ENCODE data around the gene FGF1.

FGF1 gene

DNA sequence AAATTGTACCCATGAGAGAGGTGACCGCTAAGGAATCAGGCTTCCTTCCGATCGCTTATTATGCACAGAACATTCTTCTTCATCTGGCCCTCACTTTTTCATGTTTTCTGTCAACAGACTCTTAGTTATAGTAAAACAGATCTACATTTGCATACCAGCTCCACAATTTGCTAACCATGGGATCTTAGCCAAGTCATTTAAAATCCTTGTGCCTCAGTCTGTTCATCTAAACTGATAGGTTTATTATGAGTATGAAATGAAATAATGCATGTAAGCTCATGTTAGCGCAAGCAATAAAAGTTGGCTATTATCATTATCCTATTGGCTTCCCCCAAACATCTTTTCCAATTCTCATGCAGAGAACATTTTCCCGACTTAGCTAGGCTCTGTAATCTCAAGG, 42.3 kb downstream of the FGF1 start:
- H2AFZ ChIP-seq (ENCODE audit: low read length, unreplicated experiment) = no peak overlapping the region
- H3K4me1 ChIP-seq (ENCODE audit: control insufficient read depth, insufficient read depth, low read length, unreplicated experiment) = peaks cover 29% of the 10 kb centered on the region
- H3K4me3 ChIP-seq (ENCODE audit: low read depth, low read length) = no peak overlapping the region
- no peaks in the 10 kb centered on the region for H3K79me2 ChIP-seq (ENCODE audit: control insufficient read depth, insufficient read depth, low read length, unreplicated experiment)
- no peaks in the 10 kb centered on the region for H3K27me3 ChIP-seq (ENCODE audit: insufficient read depth, low read length)
- no peaks in the 10 kb centered on the region for H3K36me3 ChIP-seq (ENCODE audit: insufficient read depth, low read length)
- H3K27ac ChIP-seq (ENCODE audit: low read depth, low read length) = peak overlapping the region; percentile 82; the same call in 1 of the 2 replicates

DNA sequence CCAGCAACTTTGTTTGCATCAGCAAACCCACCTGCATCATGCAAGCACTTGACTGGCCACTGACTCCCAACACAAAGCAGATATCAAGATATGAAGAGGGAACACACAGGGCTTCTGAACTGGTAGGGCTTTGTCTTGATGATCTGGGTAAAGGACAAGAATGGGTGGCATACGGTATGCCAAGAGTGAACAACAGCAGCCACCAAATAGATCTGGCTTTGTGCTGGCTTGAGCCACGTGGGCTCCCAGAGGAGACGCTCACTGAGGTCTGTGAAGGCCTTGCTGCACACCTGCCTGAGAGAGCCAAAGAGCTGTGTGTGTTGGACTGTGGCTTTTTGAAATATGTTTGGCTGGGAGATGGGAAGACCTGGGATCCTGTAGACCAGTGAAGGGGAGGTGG, 43.5 kb downstream of the FGF1 start:
- Histone ChIP-seq H3K27me3 (ENCODE audit: insufficient read depth, low read length) (no peaks in the 10 kb centered on the region), H3K4me1 (ENCODE audit: control insufficient read depth, insufficient read depth, low read length, unreplicated experiment) (peaks cover 29% of the 10 kb centered on the region), H3K36me3 (ENCODE audit: insufficient read depth, low read length) (no peaks in the 10 kb centered on the region), H3K27ac (ENCODE audit: low read depth, low read length) (no peak overlapping the region), H3K4me3 (ENCODE audit: low read depth, low read length) (no peak overlapping the region), H2AFZ (ENCODE audit: low read length, unreplicated experiment) (no peak overlapping the region), H3K79me2 (ENCODE audit: control insufficient read depth, insufficient read depth, low read length, unreplicated experiment) (no peaks in the 10 kb centered on the region)

DNA sequence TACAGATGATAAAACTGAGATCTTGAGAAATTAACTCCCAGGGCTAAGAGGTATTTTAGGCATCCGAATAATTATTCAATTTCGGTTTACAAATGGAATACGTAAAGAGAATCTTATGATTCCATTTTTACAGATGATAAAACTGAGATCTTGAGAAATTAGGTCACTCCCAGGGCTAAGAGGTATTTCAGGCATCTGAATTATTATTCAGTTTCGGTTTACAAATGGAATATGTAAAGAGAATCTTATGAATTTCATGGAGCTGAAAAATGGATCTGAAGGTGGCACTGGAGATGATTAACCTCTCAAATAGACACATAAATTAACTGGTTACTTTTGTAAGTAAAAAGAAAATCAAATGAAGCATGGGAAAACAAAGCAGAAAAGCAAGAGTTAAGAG, 44.2 kb downstream of the FGF1 start:
- Histone ChIP-seq H3K4me1 (ENCODE audit: control insufficient read depth, insufficient read depth, low read length, unreplicated experiment) (peaks cover 30% of the 10 kb centered on the region), H3K79me2 (ENCODE audit: control insufficient read depth, insufficient read depth, low read length, unreplicated experiment) (no peaks in the 10 kb centered on the region), H3K4me3 (ENCODE audit: low read depth, low read length) (no peak overlapping the region), H3K36me3 (ENCODE audit: insufficient read depth, low read length) (no peaks in the 10 kb centered on the region), H3K27ac (ENCODE audit: low read depth, low read length) (no peak overlapping the region), H3K27me3 (ENCODE audit: insufficient read depth, low read length) (no peaks in the 10 kb centered on the region), H2AFZ (ENCODE audit: low read length, unreplicated experiment) (peak overlapping the region; percentile 22)

DNA sequence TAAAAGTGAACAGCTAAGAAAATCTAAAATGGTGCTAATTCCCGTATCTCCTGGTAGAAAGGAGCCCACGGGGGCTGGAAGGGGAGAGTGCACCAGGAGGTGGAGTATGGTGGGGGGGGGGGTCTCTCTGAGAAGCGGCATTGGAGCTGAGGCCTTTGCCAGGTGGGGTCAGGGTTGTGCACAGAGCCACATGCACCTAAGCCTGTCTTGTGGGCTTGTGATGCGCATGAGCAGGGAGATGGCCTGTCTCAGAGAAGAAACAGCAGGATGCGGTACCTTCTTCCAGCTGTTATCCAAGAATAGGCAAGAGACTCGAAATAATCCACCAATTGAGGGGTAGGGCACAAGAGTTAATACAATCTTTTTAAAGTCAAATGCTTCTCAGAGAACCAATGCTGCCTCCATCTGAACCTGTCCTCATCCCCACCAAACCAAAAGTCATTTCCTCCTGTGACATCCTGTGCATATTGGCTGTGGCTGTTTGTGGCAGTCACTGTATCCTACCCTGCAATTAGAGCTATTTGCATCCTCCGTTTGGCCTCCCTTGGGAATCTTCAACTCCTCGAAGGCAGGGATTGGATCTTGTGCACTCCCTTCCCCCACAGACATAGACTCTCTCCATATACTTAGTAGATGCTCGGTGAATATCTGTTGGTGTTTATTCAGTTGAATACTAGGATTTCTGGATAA, 45.4 kb downstream of the FGF1 start:
- Histone ChIP-seq H3K36me3 (ENCODE audit: insufficient read depth, low read length) (no peaks in the 10 kb centered on the region), H3K27me3 (ENCODE audit: insufficient read depth, low read length) (no peaks in the 10 kb centered on the region)

DNA sequence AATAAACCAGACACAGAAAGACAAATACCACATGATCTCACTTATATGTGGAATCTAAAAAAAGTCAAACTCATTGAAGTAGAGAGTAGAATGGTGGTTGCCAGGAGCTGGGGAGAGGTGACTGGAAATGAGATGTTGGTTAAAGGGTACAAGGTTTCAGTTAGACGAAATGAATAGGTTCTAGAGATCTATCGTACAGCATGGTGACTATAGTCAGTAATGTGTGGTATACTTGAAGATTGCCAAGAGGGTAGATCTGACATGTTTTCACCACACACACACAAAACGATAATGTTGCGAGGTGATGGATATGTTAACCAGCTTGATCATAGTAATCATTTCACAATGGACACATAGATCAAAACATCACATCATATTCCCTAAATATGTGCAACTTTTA, 46.4 kb downstream of the FGF1 start:
- no peaks in the 10 kb centered on the region for H3K27me3 ChIP-seq (ENCODE audit: insufficient read depth, low read length)
- no peaks in the 10 kb centered on the region for H3K36me3 ChIP-seq (ENCODE audit: insufficient read depth, low read length)
- H3K27ac ChIP-seq (ENCODE audit: low read depth, low read length) = no peak overlapping the region
- no peak overlapping the region for H3K4me3 ChIP-seq (ENCODE audit: low read depth, low read length)
- no peaks in the 10 kb centered on the region for H3K79me2 ChIP-seq (ENCODE audit: control insufficient read depth, insufficient read depth, low read length, unreplicated experiment)
- H2AFZ ChIP-seq (ENCODE audit: low read length, unreplicated experiment) = no peak overlapping the region
- H3K4me1 ChIP-seq (ENCODE audit: control insufficient read depth, insufficient read depth, low read length, unreplicated experiment) = peaks cover 22% of the 10 kb centered on the region

More for the DNA sequence above, 45.4 kb downstream of the FGF1 start:
- no peaks in the 10 kb centered on the region for H3K79me2 ChIP-seq (ENCODE audit: control insufficient read depth, insufficient read depth, low read length, unreplicated experiment)
- no peak overlapping the region for H3K4me3 ChIP-seq (ENCODE audit: low read depth, low read length)
- H3K27ac ChIP-seq (ENCODE audit: low read depth, low read length) = no peak overlapping the region
- peaks cover 28% of the 10 kb centered on the region for H3K4me1 ChIP-seq (ENCODE audit: control insufficient read depth, insufficient read depth, low read length, unreplicated experiment)
- H2AFZ ChIP-seq (ENCODE audit: low read length, unreplicated experiment) = no peak overlapping the region

DNA sequence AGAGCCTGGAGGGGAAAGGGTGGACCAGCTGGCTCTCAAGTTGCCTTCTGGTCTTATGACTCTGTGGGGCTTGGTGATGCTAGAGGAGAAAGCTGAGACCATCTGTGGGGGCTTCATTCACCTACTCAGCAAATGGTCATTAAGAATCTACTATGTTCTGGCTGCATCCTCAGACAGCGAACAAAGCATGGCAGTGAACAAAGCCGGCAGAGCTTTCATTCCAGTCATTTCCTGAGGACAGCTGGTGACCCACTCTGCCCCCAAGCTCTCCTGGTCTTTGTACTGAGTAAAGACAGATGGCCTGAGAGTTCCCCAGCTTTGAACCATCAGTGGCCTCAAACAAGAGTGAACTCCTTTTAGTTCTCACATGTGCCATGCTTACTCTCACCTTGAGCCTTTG, 48.0 kb downstream of the FGF1 start:
- Histone ChIP-seq H3K4me1 (ENCODE audit: control insufficient read depth, insufficient read depth, low read length, unreplicated experiment) (peaks cover 10% of the 10 kb centered on the region), H3K36me3 (ENCODE audit: insufficient read depth, low read length) (no peaks in the 10 kb centered on the region), H3K27ac (ENCODE audit: low read depth, low read length) (no peak overlapping the region), H3K4me3 (ENCODE audit: low read depth, low read length) (no peak overlapping the region), H3K79me2 (ENCODE audit: control insufficient read depth, insufficient read depth, low read length, unreplicated experiment) (no peaks in the 10 kb centered on the region), H3K27me3 (ENCODE audit: insufficient read depth, low read length) (no peaks in the 10 kb centered on the region), H2AFZ (ENCODE audit: low read length, unreplicated experiment) (no peak overlapping the region)

DNA sequence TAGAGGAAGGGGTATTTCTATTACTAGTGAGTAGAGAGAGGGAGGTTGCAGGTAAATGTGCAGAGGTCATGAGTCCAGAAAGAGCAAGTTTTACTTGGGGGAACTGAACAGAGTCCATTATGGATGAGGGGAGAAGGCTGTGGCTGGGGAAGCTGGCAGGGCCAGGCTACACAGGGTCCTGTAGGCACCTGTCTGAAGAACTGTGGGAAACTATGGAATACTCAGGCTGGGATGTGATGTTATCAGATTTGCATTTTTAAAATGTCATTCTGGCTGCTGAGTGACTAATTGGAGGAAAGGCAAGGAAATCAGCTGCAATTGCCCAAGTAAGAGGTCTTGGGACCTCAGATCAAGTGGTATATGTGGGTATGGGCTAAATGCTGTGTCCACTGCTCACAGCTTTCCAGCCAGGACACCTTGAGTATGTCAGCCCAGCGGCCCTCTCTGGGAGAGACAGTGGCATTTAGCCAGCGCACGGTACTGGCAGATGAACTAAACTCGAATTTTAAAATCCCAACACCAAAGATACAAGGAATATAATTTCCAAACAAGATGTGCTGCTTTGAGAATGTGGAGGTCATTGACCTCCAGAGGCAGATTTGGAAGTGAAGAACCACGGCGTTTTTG, 49.1 kb downstream of the FGF1 start:
- no peak overlapping the region for H3K27ac ChIP-seq (ENCODE audit: low read depth, low read length)
- H3K79me2 ChIP-seq (ENCODE audit: control insufficient read depth, insufficient read depth, low read length, unreplicated experiment) = no peaks in the 10 kb centered on the region
- H3K4me1 ChIP-seq (ENCODE audit: control insufficient read depth, insufficient read depth, low read length, unreplicated experiment) = peaks cover 7% of the 10 kb centered on the region
- no peaks in the 10 kb centered on the region for H3K27me3 ChIP-seq (ENCODE audit: insufficient read depth, low read length)
- H3K36me3 ChIP-seq (ENCODE audit: insufficient read depth, low read length) = no peaks in the 10 kb centered on the region
- no peak overlapping the region for H3K4me3 ChIP-seq (ENCODE audit: low read depth, low read length)
- no peak overlapping the region for H2AFZ ChIP-seq (ENCODE audit: low read length, unreplicated experiment)

DNA sequence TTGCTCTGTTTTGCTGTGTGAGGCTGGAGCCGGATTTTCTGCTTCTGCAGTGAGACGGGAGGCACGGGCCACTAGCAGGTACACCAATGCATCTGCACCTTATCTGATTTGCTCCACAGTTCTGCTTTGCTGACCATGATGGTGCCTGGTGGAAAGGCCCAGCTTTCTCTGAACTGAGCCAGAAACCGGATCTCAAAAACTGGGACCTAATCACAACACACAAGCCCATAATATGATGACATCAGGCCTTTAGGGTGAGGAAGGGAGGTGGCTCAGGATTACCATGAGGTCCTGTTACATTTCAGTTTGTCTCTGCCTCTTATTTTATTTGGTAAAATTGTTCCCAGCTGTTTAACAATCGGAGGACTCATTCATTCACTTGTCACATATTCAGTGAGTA, 49.8 kb downstream of the FGF1 start:
- no peaks in the 10 kb centered on the region for H3K27me3 ChIP-seq (ENCODE audit: insufficient read depth, low read length)
- no peaks in the 10 kb centered on the region for H3K36me3 ChIP-seq (ENCODE audit: insufficient read depth, low read length)
- peaks cover 2% of the 10 kb centered on the region for H3K4me1 ChIP-seq (ENCODE audit: control insufficient read depth, insufficient read depth, low read length, unreplicated experiment)
- H3K27ac ChIP-seq (ENCODE audit: low read depth, low read length) = no peak overlapping the region
- no peaks in the 10 kb centered on the region for H3K79me2 ChIP-seq (ENCODE audit: control insufficient read depth, insufficient read depth, low read length, unreplicated experiment)
- H2AFZ ChIP-seq (ENCODE audit: low read length, unreplicated experiment) = no peak overlapping the region
- H3K4me3 ChIP-seq (ENCODE audit: low read depth, low read length) = no peak overlapping the region

DNA sequence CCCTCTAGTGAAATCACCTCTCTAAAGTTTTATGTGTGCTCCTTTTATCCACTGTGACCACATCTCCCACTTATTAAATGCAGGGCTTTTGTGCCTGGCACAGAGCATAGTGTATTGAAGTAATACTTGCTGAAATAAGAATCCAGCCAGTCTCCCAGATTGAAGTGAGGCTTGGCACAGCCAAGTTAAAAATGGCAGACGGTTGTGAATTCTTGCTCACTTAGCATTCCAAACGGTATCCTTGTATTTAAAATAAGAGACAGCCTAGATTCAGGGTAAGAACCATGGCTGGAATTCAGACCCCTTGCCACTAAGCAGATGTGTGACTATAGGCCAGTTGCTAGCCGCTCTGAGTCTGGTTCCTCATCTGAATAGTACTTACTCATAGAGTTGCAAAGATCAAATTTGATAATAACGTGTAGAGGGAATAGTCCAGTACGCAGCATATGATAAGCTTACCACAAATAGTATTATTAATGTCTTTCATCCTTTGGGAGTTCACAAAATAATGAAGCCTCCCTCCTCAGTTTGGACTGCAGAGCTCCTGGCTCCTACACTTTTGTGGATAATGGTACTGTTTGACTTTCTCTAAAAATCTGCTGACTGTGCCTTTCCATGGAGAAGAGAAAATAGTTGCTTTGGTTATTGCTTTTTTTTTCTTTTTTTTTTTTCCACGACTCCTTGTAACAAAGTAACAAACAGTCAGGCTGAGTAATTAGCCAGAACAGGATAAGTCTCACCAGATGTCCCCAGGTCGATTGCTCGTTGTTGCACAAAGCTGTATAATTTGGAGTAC, 51.5 kb downstream of the FGF1 start:
- H3K27me3 ChIP-seq (ENCODE audit: insufficient read depth, low read length) = no peaks in the 10 kb centered on the region
- H3K27ac ChIP-seq (ENCODE audit: low read depth, low read length) = no peak overlapping the region
- peaks cover 2% of the 10 kb centered on the region for H3K4me1 ChIP-seq (ENCODE audit: control insufficient read depth, insufficient read depth, low read length, unreplicated experiment)
- no peaks in the 10 kb centered on the region for H3K79me2 ChIP-seq (ENCODE audit: control insufficient read depth, insufficient read depth, low read length, unreplicated experiment)
- no peak overlapping the region for H2AFZ ChIP-seq (ENCODE audit: low read length, unreplicated experiment)
- no peaks in the 10 kb centered on the region for H3K36me3 ChIP-seq (ENCODE audit: insufficient read depth, low read length)
- no peak overlapping the region for H3K4me3 ChIP-seq (ENCODE audit: low read depth, low read length)

DNA sequence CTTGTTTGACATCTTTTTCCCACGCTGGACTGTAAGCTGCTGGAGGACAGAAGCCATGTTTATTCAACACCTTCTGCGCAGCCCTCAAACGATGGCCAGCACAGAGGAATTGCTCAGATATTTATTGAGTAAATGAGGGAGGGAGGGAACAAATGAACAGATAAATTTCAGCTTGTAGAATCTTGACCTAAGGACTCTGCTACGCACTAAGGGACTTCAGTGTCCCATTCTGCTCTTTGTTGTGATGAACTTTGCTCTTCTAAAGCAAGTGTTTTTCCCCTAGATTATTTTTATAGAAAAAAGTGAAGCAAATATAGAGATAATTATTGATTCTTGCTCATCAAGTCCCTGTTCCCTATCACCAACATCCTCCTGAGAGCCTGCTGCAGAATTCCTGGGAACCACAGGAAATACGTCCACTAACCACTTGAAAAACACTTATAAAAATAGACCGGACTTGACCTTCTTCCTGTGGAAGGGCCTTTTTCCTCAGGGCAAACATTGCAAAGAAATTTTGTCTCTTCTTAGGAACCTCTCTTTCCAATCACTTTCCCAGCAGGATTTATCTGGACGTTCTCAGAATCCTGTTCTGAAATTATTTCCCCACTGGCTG, 54.9 kb downstream of the FGF1 start:
- Histone ChIP-seq H3K4me3 (ENCODE audit: low read depth, low read length) (no peak overlapping the region), H3K79me2 (ENCODE audit: control insufficient read depth, insufficient read depth, low read length, unreplicated experiment) (no peaks in the 10 kb centered on the region), H3K27me3 (ENCODE audit: insufficient read depth, low read length) (no peaks in the 10 kb centered on the region), H2AFZ (ENCODE audit: low read length, unreplicated experiment) (no peak overlapping the region), H3K36me3 (ENCODE audit: insufficient read depth, low read length) (no peaks in the 10 kb centered on the region), H3K4me1 (ENCODE audit: control insufficient read depth, insufficient read depth, low read length, unreplicated experiment) (peaks cover 2% of the 10 kb centered on the region), H3K27ac (ENCODE audit: low read depth, low read length) (no peak overlapping the region)

Data from ACC112 (cell line).